OCI-LY7 (cell line): ENCODE data around the gene ANP32A. TPM values are rescaled to one million over a fixed set of nuclear protein-coding genes. Genes with fewer than 3 reads are reported as not detected.

Experiments
- BruUV-seq: library from RNA; stranded (reverse); fragments of 400-500 nt; replicated peaks from 2 replicates; lab custom pipeline; 2021; lab: Mats Ljungman, UMichigan
- CTCF ChIA-PET: fragments of 300-600 bp; sonication (Branson Sonifier 250); formaldehyde crosslinking; loops from one replicate; lab custom pipeline; 2022; ENCODE audit warnings: antibody characterized with exemption; ENCODE audit not compliant: unreplicated experiment; lab: Charles Lee
- POLR2A ChIA-PET: fragments of 300-600 bp; sonication (Branson Sonifier 250); formaldehyde crosslinking; loops from one replicate; lab custom pipeline; 2022; ENCODE audit warnings: antibody characterized with exemption; lab: Charles Lee
- DNase-seq: peaks from one replicate; pipeline ENCODE4 v3.0.0-alpha.2; 2015; ENCODE audit warnings: low spot score
- H2AFZ ChIP-seq: fragments of 200-600 bp; sonication (generic), shearing (Covaris generic); 2 replicates; pipeline ENCODE4 v1.6.1; 2014; ENCODE audit warnings: mild to moderate bottlenecking, antibody characterized with exemption, low read length, moderate library complexity
- H3K27ac ChIP-seq: fragments of 200-600 bp; sonication (generic); 2 replicates; pipeline ENCODE4 v1.5.1; 2014; ENCODE audit warnings: mixed run types, low read depth, mild to moderate bottlenecking, moderate library complexity, low read length, inconsistent platforms; ENCODE audit not compliant: poor library complexity, severe bottlenecking
- H3K36me3 ChIP-seq: fragments of 200-600 bp; sonication (generic); 2 replicates; pipeline ENCODE4 v1.6.1; 2014; ENCODE audit warnings: mild to moderate bottlenecking, antibody characterized with exemption, low read length, moderate library complexity, mixed read lengths; ENCODE audit not compliant: insufficient read depth
- H3K4me1 ChIP-seq: fragments of 200-600 bp; sonication (generic); 2 replicates; pipeline ENCODE4 v1.5.1; 2014; ENCODE audit warnings: mild to moderate bottlenecking, low read length; ENCODE audit not compliant: insufficient read depth, poor library complexity, severe bottlenecking
- H3K4me2 ChIP-seq: fragments of 200-600 bp; sonication (generic); 2 replicates; pipeline ENCODE4 v1.6.1; 2014; ENCODE audit warnings: mild to moderate bottlenecking, low read length
- H3K4me3 ChIP-seq: fragments of 200-600 bp; sonication (generic); 2 replicates; pipeline ENCODE4 v1.5.1; 2014; ENCODE audit warnings: mild to moderate bottlenecking, low read depth, low read length; ENCODE audit not compliant: poor library complexity, severe bottlenecking
- H3K79me2 ChIP-seq: fragments of 200-600 bp; sonication (generic); 2 replicates; pipeline ENCODE4 v1.6.1; 2016; ENCODE audit warnings: low read depth, mild to moderate bottlenecking, low read length, moderate library complexity, mixed read lengths; ENCODE audit not compliant: insufficient read depth
- H3K9me2 ChIP-seq: fragments of 200-600 bp; sonication (generic); 2 replicates; pipeline ENCODE4 v1.6.1; 2016; ENCODE audit warnings: mild to moderate bottlenecking, low read length, mixed read lengths; ENCODE audit not compliant: insufficient read depth
- H3K9me3 ChIP-seq: fragments of 200-600 bp; sonication (generic); 2 replicates; pipeline ENCODE4 v1.6.1; 2014; ENCODE audit warnings: mild to moderate bottlenecking, mixed run types, low read length, mixed read lengths
- H4K20me1 ChIP-seq: fragments of 200-600 bp; sonication (generic); 2 replicates; pipeline ENCODE4 v1.6.1; 2014; ENCODE audit warnings: mild to moderate bottlenecking, antibody characterized with exemption, low read length, moderate library complexity, mixed read lengths; ENCODE audit not compliant: insufficient read depth
- CTCF ChIP-seq: fragments of 200-600 bp; sonication (generic); conservative IDR thresholded peaks from 2 replicates; pipeline ENCODE4 v1.5.1; 2014; ENCODE audit warnings: mild to moderate bottlenecking, antibody characterized with exemption, low read length, moderate library complexity, mixed read lengths
- EZH2phosphoT487 ChIP-seq: fragments of 200-600 bp; sonication (generic); IDR thresholded peaks from 2 replicates; pipeline ENCODE4 v1.6.1; 2018; ENCODE audit warnings: low read depth, borderline replicate concordance, mild to moderate bottlenecking, mixed run types, antibody characterized with exemption, low read length, moderate library complexity, mixed read lengths
- intact Hi-C: fragments of 100-400 bp; cut with micrococcal nuclease; formaldehyde crosslinking; loops from one replicate; pipeline ENCODE4 v1.10.0; 2022; ENCODE audit not compliant: unreplicated experiment
- total RNA-seq, 2 experiments: library from RNA; depleted of rRNA in 1 of 2; stranded (reverse); fragments of >200 nt in 1 of 2; shearing (Covaris generic) in 1 of 2; gene quantifications; 2 replicates each; pipeline ENCODE4 v1.2.3, GENCODE V29; 2014 to 2022

The ANP32A gene
- total RNA-seq, 2 experiments from 2014 or later: 232 to 580 TPM

- TF ChIP-seq EZH2phosphoT487: no peak
- no peak for TF ChIP-seq CTCF
- H3K4me2 ChIP-seq: peak overlapping the region; percentile 84
- peak; percentile 85 for DNase-seq
- H2AFZ ChIP-seq: peak overlapping the region; percentile 75; the same call in 1 of the 2 replicates
- H3K79me2 ChIP-seq: peaks cover 28% of the 10 kb centered on the region; the same call in 1 of the 2 replicates
- peaks cover 6% of the 10 kb centered on the region; the same call in 1 of the 2 replicates for H3K36me3 ChIP-seq
- ChIA-PET POLR2A (interaction anchor here (0.6 to 11.1 kb wide), 7 partner anchors 9 to 547 kb away, joined by 3 to 96 read pairs (median 5); partner anchors contain the start of gene ANP32A), CTCF (no interaction called here)
- peaks cover 75% of the 10 kb centered on the region for H3K4me1 ChIP-seq
- intact Hi-C loops: loop anchor here (2.0 kb wide), 1 partner anchor 209 kb away; no protein-coding TSS in a partner anchor
- peaks cover 6% of the 10 kb centered on the region; the same call in 1 of the 2 replicates for H3K9me3 ChIP-seq
- no peaks in the 10 kb centered on the region for H3K9me2 ChIP-seq
- peak overlapping the region; percentile 99 for H3K27ac ChIP-seq
- peak overlapping the region; percentile 64 for H3K4me3 ChIP-seq
- BruUV-seq: no TSS peak
- no peaks in the 10 kb centered on the region for H4K20me1 ChIP-seq
Measured at GRCh38 chr15:68843425-68844311, 23.0 kb upstream of the ANP32A start.

- Histone ChIP-seq H3K9me3 (peaks cover 13% of the 10 kb centered on the region; the same call in 1 of the 2 replicates), H3K36me3 (peaks cover 7% of the 10 kb centered on the region; the same call in 1 of the 2 replicates), H3K79me2 (peaks cover 23% of the 10 kb centered on the region; the same call in 1 of the 2 replicates), H2AFZ (peak overlapping the region; percentile 75; the same call in 1 of the 2 replicates), H3K4me1 (peaks cover 68% of the 10 kb centered on the region), H4K20me1 (no peaks in the 10 kb centered on the region), H3K4me3 (peak overlapping the region; percentile 64), H3K27ac (peak overlapping the region; percentile 99), H3K9me2 (no peaks in the 10 kb centered on the region), H3K4me2 (peak overlapping the region; percentile 84)
- TF ChIP-seq CTCF (no peak), EZH2phosphoT487 (no peak)
- no peak for DNase-seq
- ChIA-PET POLR2A (interaction anchor here (0.6 to 1.6 kb wide), 5 partner anchors 9 to 336 kb away, joined by 3 to 19 read pairs (median 4); no protein-coding TSS in a partner anchor), CTCF (interaction anchor here (1.5 kb wide), 1 partner anchor 10 kb away, joined by 3 read pairs; no protein-coding TSS in a partner anchor)
- intact Hi-C loops: no loop called here
- BruUV-seq: no TSS peak
Measured at GRCh38 chr15:68842958-68843357, 22.3 kb upstream of the ANP32A start.
